Measurements from ENCODE around the gene TXNRD2.

The TXNRD2 gene

GRCh38 chr22:19871023-19871844 is 70.4 kb downstream of the TXNRD2 start:
- H3K27ac ChIP-seq, result no peak overlapping the region
- no peak for DNase-seq (ENCODE audit: low read depth, low spot score)

GRCh38 chr22:19870153-19871022 is 71.2 kb downstream of the TXNRD2 start:
- H3K27ac ChIP-seq, result no peak overlapping the region
- DNase-seq (ENCODE audit: low read depth, low spot score), result no peak

DNA sequence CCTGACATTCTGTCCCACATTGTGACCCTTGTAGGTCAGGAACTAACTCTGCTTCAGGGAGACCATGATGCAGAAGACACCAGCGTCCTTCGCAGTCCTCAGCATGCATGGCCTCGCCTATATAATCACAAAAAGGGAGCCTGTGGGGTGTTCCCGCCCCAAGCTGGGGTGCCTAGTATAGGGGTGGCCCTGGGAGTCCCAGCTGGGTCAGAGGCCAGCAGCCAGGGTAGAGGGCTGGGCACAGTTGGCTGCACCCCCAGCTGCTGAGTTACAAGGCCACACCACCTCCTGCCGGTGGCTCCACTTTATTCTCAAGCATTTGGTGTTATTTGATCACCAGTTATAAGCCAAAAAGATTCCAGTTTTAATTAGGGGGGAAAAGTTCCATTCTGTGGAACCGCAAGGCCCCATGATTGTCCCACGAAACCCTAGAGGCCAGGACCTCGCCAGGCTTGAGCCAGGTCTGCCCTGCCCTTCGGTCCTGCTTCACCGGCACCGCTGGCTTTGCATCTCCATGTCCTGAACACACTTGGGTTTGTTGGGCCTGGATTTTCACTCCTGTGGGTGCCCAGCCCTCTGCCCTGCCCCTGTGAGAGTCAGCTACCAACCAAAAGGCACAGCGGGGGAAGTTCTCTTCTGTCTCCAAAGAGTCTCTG is 72.0 kb downstream of the TXNRD2 start:
- no peak for DNase-seq (ENCODE audit: low read depth, low spot score)
- H3K27ac ChIP-seq, result peak overlapping the region; percentile 51

- no peak for DNase-seq (ENCODE audit: low read depth, low spot score)
- H3K27ac ChIP-seq, result peak overlapping the region; percentile 51
Measured at GRCh38 chr22:19868773-19869471, 72.7 kb downstream of the TXNRD2 start.

DNA sequence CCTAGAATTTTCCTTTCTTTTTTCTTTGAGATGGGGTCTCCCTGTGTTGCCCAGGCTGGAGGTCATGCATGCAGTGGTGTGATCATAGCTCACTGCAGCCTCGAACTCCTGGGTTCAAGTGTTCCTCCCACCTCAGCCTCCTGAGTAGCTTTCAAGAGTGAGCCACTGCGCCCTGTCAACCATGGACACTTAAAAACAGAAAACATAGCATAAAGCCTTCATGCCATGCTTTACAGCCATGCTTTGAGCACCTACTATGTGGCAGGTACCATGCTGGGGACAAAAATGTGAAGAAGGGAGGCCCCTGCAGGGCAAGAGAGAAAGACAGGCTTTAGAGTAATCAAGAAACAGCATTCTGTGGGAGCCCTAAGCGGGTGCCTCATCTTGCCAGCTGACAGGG is 73.3 kb downstream of the TXNRD2 start:
- DNase-seq (ENCODE audit: low read depth, low spot score), result no peak
- H3K27ac ChIP-seq, result peak overlapping the region; percentile 51

- no peak overlapping the region for H3K27ac ChIP-seq
- no peak for DNase-seq (ENCODE audit: low read depth, low spot score)
Measured at GRCh38 chr22:19867617-19868016, 74.0 kb downstream of the TXNRD2 start.

- H3K27ac ChIP-seq, result no peak overlapping the region
- no peak for DNase-seq (ENCODE audit: low read depth, low spot score)
Measured at GRCh38 chr22:19866665-19867009, 75.0 kb downstream of the TXNRD2 start.

- no peak for DNase-seq (ENCODE audit: low read depth, low spot score)
- no peak overlapping the region for H3K27ac ChIP-seq
Measured at GRCh38 chr22:19865141-19865829, 76.3 kb downstream of the TXNRD2 start.

DNA sequence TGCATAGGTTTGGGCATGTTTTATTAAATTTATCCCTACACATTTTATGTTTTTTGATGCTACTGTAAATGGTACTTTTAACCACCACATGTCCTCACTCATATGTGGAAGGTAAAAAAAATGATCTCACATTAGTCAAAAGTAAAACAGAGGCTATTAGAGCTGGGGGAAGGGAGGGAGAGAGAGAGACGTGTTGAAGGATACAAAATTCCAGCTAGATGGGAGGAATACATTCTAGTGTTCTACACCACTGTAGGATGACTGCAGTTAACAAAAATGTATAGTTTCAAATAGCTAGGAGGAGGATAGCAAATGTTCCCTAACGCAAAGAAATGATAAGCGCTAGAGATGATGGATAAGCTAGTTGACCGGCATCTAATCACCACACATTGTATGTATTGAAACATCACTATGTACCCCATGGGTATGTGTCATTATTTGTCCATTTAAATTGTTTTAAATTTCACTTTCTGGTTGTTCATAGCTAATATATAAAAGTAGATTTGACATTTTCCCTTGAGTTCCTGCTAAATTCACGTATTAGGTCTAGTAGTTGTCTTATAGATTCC is 77.0 kb downstream of the TXNRD2 start:
- no peak for DNase-seq (ENCODE audit: low read depth, low spot score)
- H3K27ac ChIP-seq, result no peak overlapping the region

- DNase-seq (ENCODE audit: low read depth, low spot score), result no peak
Measured at GRCh38 chr22:19863571-19863970, 78.0 kb downstream of the TXNRD2 start.

DNA sequence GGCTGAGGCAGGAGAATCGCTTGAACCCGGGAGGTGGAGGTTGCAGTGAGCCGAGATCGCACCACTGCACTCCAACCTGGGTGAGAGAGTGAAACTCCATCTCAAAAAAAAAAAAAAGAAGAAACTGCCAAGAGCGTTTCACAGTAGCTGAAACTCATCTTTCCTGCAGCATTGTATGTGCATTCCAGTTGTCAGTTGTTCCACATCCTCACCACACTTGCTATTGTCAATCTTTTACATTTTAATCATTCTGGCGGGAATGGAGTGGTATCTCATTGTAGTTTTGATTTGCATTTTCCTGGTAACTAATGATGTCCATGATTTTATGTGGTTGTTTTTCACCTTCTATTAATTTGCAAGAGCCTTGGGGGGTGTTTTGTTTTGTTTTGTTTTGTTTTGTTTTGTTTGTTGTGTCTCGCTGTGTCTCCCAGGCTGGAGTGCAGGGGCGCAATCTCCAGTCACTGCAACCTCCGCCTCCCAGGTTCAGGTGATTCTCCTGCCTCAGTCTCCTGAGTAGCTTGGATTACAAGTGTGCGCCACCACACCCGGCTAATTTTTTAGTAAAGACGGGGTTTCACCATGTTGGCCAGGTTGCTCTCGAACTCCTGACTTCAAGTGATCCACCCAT is 78.9 kb downstream of the TXNRD2 start:
- no peak for DNase-seq (ENCODE audit: low read depth, low spot score)
- no peak overlapping the region for H3K27ac ChIP-seq

More at GRCh38 chr22:19863571-19863970, 78.0 kb downstream of the TXNRD2 start:
- H3K27ac ChIP-seq, result no peak overlapping the region

- H3K27ac ChIP-seq, result no peak overlapping the region
- no peak for DNase-seq (ENCODE audit: low read depth, low spot score)
Measured at GRCh38 chr22:19859861-19860510, 81.6 kb downstream of the TXNRD2 start.

DNA sequence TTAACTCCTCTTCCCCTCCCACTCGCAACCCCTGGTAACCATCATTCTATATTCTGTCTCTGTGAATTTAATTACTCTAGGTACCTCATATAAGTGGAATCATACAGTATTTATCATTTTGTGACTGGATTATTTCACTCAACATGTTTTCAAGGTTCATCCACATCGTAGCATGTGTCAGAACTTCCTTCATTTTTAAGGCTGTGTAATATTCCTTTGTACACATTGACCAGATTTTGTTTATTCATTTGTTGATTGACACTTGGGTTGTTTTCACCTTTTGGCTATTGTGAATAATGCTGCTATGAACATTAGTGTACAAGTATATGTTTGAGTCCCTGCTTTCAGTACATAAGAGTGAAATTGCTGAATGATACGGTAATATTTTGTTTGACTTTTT is 84.2 kb downstream of the TXNRD2 start:
- no peak overlapping the region for H3K27ac ChIP-seq

DNA sequence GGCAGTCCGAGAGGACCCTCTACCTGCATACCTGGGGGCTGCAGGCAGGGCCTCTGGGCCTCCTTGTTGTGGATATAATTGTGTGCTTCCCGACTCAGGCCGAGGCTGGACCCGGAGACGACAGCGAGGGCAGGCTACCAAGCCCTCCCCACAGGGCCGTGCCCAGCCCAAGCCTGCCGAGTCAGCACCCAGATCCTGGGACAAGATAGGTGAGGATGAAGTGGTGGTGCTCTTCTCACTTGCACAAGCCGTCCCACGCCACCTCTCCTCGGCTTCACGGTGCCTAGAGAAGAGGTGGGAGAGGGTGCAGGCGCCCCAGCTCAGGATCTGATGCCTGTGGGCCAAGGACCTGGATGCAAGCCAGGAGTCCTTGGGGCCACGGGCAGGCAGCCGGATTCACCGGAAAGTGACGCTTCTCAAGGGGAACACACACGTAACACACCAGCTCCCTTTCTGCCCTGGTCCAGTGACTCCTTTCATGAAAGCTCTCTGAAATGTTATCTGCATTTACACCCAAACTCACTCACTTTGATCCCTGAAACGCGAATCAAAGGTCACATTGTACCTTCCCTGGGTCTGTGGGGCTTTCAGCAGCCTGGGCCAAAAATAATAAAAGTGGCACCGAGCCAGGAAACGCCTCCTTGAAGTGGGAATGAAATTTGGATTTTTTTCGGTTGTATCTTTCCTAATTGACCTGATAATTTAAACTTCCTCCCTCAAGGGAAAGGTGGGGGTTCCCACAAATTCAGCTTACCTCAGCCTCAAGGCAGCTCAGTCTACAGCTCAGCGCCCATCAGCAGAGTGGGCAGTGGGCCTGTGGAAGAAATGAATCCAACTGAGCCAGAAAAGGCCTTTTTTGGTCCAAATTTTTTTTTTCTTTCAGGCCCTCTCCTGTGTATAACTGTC is 85.9 kb downstream of the TXNRD2 start:
- peak overlapping the region; percentile 76 for H3K27ac ChIP-seq
- DNase-seq (ENCODE audit: low read depth, low spot score), result no peak

More for the DNA sequence above, 84.2 kb downstream of the TXNRD2 start:
- DNase-seq (ENCODE audit: low read depth, low spot score), result no peak

DNA sequence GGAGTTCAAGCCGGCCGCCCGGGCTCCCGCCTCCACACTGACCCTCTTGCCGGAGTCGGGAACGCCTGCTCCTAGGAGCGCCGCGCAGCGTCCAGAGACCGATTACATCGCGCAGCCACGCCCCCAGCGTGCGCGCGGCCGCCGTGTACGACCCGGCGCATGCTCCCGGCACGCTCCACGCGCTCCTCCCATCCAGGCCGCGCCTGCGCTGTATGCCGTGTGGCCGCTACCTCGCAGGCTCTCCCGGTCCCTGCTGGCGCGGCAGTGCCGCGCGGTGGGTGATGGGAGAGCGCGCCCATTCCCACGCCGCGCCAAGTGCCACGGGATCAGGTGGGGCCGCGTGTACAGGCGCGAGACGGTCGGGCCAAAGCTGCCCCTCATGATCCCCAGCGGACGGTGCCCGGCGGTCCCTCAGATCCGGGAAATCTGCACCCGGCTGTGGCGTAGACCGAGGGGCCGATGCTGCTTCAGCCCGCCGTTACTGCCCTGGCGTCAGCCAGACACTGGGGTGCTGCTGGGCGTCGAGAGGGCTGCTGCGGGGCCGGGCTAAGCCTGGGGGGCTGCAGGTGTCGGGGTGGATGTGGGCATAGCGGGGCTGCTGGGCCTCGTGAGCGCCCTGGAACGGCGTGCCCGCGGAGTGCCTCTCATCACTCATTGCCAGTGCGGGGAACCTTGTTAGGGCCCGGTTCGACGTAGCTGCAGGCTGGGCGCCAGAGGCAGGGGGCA is 86.7 kb downstream of the TXNRD2 start, which contains the start of the genes GNB1L and RTL10:
Gene GNB1L, minus strand, starts transcription at position 97 of the 726 bp plus-strand sequence. CDS start 33,519 bp downstream, outside the sequence.
Gene RTL10, minus strand, starts transcription at position 97 of the 726 bp plus-strand sequence. CDS start 2,613 bp downstream, outside the sequence.
- peak; percentile 84 for DNase-seq (ENCODE audit: low read depth, low spot score)
- peak within 1 kb of the TSS; percentile 76 for H3K27ac ChIP-seq
